GM12878 (cell line): ENCODE data around the gene TLE3.

ENCODE experiments used
- CBX3 ChIP-seq: fragments of 200-600 bp; sonication (generic); IDR thresholded peaks from 2 replicates; pipeline ENCODE4 v1.6.1; 2016; ENCODE audit warnings: low read depth, borderline replicate concordance
- EED ChIP-seq: sonication (generic); IDR thresholded peaks from 2 replicates; pipeline ENCODE4 v1.6.1; 2016; ENCODE audit warnings: antibody characterized with exemption, low read depth
- EP300 ChIP-seq, 2 experiments: fragments of 150-350 bp in 1 of 2; IDR thresholded peaks; 2 replicates each; pipeline ENCODE4 v1.6.1; 2011 to 2012; ENCODE audit warnings: low read depth in 2 of 2, low read length in 2 of 2, borderline replicate concordance in 1 of 2, improper control_type of control experiment in 1 of 2, inconsistent platforms in 1 of 2; ENCODE audit not compliant: control insufficient read depth in 1 of 2
- HCFC1 ChIP-seq: fragments of 150-350 bp; IDR thresholded peaks from 2 replicates; pipeline ENCODE4 v1.6.1; 2014; ENCODE audit warnings: low read length
- JUNB ChIP-seq: IDR thresholded peaks from 2 replicates; pipeline ENCODE4 v1.6.1; 2016; ENCODE audit warnings: antibody characterized with exemption, mild to moderate bottlenecking
- MAX ChIP-seq: IDR thresholded peaks from 2 replicates; pipeline ENCODE4 v1.6.1; 2012; ENCODE audit warnings: low read depth, low read length, improper control_type of control experiment
- RFX5 ChIP-seq: IDR thresholded peaks from 2 replicates; pipeline ENCODE4 v1.6.1; 2011; ENCODE audit warnings: low read depth, low read length, improper control_type of control experiment
- SP1 ChIP-seq: IDR thresholded peaks from one replicate; pipeline ENCODE4 v1.6.1; 2011; ENCODE audit warnings: low read depth, low read length
- TBL1XR1 ChIP-seq: IDR thresholded peaks from 2 replicates; pipeline ENCODE4 v1.6.1; 2012; ENCODE audit warnings: low read depth, low read length, improper control_type of control experiment
- YY1 ChIP-seq: IDR thresholded peaks from 2 replicates; pipeline ENCODE4 v1.6.1; 2011; ENCODE audit warnings: low read depth, mild to moderate bottlenecking, low read length
- ZNF24 ChIP-seq: fragments of 450-650 bp; IDR thresholded peaks from 2 replicates; pipeline ENCODE4 v1.6.1; 2017; ENCODE audit warnings: antibody characterized with exemption, mild to moderate bottlenecking
- ZSCAN29 ChIP-seq: fragments of 450-650 bp; IDR thresholded peaks from 2 replicates; pipeline ENCODE4 v1.6.1; 2017; ENCODE audit warnings: mild to moderate bottlenecking, moderate library complexity
- TF ChIP-seq, protein P1 (sequence below), 3 experiments: IDR thresholded peaks in 2 of 3; conservative IDR thresholded peaks in 1 of 3; 2 replicates each; pipeline ENCODE4 v1.5.1; 2011; ENCODE audit warnings: low read depth in 3 of 3, low read length in 3 of 3, mild to moderate bottlenecking in 3 of 3, control low read depth in 2 of 3, moderate library complexity in 2 of 3, inconsistent platforms in 1 of 3, mixed read lengths in 1 of 3; ENCODE audit not compliant: control insufficient read depth in 2 of 3, insufficient read depth in 1 of 3; ENCODE audit errors: extremely low read depth in 1 of 3
- TF ChIP-seq, protein P2 (sequence below): IDR thresholded peaks from 2 replicates; pipeline ENCODE4 v1.6.1; 2012; ENCODE audit warnings: mild to moderate bottlenecking, low read depth, low read length

DNA sequence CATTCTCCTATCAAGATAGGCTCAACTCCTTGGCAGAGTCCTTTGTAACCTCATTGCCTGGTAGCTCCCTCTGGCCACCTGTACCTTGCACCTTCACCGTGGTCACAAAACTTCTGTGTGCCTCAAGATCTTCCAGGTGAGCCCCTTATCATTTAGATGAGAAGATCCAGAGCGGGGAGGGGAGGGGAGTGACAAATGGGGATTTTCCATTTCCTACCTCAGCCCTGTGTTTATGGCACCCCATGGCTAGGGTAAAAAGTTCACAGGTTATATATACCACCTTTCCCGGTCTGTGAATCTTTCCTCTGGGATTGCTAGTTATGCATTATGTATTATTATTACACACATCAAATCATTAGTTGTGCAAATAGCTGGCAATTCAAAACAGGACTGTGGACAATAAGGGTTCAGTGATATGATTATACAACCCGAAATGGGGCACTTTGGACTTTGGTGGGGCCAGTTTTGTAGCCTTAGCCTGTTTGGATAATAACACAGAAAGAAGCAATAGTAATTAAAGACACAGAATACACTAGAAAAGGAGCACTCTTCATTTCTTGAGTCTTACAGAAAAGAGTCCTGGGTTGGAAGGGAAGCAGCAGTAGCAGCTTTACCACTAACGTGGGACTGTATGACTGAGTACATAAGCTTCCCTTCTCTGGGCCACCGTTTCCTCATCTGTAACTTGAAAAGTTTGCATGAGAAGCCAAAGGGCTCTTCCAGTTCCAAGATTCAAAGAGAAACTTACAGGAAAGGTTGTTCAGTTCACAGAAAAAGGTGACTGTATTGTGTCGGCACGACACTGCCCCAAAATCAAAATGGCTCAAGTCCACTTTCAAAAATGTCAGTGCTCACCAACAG lies 7.1 kb downstream of the TLE3 start:
- TF ChIP-seq, protein P1, sequence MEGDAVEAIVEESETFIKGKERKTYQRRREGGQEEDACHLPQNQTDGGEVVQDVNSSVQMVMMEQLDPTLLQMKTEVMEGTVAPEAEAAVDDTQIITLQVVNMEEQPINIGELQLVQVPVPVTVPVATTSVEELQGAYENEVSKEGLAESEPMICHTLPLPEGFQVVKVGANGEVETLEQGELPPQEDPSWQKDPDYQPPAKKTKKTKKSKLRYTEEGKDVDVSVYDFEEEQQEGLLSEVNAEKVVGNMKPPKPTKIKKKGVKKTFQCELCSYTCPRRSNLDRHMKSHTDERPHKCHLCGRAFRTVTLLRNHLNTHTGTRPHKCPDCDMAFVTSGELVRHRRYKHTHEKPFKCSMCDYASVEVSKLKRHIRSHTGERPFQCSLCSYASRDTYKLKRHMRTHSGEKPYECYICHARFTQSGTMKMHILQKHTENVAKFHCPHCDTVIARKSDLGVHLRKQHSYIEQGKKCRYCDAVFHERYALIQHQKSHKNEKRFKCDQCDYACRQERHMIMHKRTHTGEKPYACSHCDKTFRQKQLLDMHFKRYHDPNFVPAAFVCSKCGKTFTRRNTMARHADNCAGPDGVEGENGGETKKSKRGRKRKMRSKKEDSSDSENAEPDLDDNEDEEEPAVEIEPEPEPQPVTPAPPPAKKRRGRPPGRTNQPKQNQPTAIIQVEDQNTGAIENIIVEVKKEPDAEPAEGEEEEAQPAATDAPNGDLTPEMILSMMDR (IDR thresholded peaks at IDR 0.05 in 2 of 3, conservative IDR thresholded peaks at IDR 0.05 in 1 of 3; ENCODE audit: control insufficient read depth in 2 of 3, extremely low read depth in 1 of 3, insufficient read depth in 1 of 3, low read depth in 3 of 3, low read length in 3 of 3), result no peak
- no peak for TF ChIP-seq JUNB
- TF ChIP-seq, protein P2, sequence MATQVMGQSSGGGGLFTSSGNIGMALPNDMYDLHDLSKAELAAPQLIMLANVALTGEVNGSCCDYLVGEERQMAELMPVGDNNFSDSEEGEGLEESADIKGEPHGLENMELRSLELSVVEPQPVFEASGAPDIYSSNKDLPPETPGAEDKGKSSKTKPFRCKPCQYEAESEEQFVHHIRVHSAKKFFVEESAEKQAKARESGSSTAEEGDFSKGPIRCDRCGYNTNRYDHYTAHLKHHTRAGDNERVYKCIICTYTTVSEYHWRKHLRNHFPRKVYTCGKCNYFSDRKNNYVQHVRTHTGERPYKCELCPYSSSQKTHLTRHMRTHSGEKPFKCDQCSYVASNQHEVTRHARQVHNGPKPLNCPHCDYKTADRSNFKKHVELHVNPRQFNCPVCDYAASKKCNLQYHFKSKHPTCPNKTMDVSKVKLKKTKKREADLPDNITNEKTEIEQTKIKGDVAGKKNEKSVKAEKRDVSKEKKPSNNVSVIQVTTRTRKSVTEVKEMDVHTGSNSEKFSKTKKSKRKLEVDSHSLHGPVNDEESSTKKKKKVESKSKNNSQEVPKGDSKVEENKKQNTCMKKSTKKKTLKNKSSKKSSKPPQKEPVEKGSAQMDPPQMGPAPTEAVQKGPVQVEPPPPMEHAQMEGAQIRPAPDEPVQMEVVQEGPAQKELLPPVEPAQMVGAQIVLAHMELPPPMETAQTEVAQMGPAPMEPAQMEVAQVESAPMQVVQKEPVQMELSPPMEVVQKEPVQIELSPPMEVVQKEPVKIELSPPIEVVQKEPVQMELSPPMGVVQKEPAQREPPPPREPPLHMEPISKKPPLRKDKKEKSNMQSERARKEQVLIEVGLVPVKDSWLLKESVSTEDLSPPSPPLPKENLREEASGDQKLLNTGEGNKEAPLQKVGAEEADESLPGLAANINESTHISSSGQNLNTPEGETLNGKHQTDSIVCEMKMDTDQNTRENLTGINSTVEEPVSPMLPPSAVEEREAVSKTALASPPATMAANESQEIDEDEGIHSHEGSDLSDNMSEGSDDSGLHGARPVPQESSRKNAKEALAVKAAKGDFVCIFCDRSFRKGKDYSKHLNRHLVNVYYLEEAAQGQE, result no peak
- no peak for TF ChIP-seq HCFC1
- TF ChIP-seq EED, result no peak
- TF ChIP-seq EP300 (IDR thresholded peaks at IDR 0.05; ENCODE audit: borderline replicate concordance in 1 of 2, control insufficient read depth in 1 of 2, low read depth in 2 of 2, low read length in 2 of 2), result no peak
- no peak for TF ChIP-seq ZSCAN29
- TF ChIP-seq RFX5, result no peak
- TF ChIP-seq MAX, result no peak
- TF ChIP-seq CBX3, result no peak
- no peak for TF ChIP-seq YY1
- TF ChIP-seq SP1, result no peak
- no peak for TF ChIP-seq TBL1XR1
- TF ChIP-seq ZNF24, result no peak
